Activated CD8-positive, alpha-beta memory T cell treated with anti-CD3 and anti-CD28 coated beads, Interleukin-2, amount 50 U/mL, for 1 hour (primary cell): Measurements from ENCODE around the gene OPRL1.

ENCODE experiments used
- DNase-seq: peaks from one replicate; pipeline ENCODE4 v3.0.0-alpha.2; 2020; ENCODE audit errors: extremely low read depth

OPRL1 gene

DNA sequence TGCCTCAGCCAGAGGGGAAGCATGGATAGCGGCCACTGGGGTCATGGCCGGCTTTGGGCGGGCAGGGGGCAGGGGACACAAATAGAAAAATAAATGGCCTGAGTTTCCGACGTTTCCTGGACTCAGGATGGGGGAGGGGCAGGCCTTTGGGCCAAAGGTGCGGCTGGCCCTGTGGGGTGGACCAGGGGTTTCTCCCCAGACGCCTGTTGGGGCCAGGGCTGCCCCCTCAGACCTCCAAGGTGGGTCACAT lies 23.3 kb upstream of the OPRL1 start:
- DNase-seq = no peak

DNA sequence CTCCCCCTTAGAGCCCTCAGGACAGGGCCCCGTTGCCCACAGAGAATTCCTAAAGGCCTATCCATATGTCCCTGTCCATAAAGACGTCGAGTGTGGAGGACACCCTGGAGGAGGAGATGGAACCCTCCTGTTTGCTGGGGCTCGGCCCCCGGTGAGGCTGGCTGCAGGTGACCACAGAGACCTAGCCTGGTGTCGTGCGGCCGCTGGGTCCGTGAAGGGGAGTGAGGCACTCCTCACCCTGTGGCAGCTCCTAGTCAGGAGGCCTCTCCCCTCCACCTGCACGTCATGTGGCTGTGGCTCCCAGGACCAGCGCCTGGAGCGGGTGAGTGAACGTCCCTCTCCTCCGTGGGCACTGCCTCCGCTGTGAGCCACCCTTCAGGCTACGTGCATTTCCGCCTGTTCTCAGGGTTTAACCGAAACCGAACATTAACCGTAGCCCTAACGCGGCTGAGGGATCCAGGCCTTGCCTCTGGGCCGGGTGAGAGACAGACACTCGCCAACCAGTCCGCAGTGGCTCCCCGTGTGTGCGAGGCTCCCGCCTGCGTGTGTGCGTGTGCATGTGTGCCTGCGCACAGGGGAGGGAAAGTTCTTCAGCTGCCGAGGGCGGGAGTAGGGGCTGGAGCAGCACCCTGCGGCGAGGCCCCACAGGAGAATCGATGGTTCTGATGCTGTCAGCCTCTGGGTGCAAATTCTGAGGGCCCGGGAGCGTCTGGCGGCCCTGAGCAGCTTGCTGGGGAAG lies 22.8 kb upstream of the OPRL1 start:
- no peak for DNase-seq

DNA sequence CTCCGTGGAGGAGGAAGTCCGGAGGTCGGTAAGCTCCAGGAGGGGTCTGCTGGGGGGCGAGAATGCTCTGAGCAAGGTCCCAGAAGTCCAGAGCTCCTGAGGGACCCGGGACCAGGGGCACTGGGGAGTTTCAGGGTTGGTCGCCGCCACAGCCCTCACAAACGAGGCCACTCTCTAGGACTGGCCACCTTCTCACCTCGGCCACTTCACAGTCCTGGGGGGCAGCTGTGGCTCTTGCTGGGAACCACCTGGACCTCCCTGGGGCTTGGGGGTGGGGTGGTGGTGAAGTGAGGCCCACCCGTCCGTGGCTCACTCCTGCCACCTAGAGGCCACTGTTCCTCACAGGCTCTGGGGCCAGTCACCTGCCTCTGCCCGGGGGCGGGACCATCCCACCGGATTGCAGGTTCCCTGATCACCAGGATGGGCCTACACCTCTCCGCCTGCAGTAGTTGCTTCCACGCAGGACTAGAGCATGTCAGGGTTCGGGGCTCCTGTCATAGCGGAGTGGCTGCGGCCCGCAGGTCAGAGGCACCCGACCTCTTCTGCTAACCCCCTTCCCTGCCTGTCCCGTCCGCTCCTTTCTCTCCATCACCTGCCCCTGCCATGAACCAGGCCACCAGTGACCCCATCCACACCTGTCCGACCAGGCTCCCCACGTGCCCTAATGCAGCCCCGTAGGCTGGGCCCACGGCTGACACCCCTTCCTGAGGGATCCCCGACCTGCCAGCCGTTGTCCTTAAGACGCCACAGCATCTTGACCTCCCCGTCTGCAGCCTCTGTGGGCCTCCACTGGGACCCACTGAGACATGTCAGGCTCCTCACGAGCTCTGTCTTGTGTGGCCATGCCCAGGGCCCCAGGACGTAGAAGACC lies 22.0 kb upstream of the OPRL1 start:
- no peak for DNase-seq

DNA sequence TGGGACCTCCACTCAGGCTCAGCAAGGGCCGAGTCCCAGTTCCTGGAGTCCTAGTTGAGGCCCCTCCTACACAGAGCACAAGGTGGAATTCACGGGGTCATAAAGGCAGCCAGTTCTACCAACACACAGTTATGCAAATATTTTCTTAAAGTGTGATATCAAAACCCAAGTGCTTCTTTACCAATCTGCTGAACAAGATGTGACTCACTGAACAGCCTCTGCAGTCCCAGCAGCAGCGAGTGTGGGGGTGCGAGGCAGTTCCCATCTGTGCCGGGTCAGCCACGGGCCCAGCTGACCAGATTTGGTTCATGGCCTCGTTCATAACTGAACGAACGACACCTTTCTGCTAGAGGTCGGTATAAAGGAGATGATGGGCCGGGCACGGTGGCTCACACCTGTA lies 21.3 kb upstream of the OPRL1 start:
- no peak for DNase-seq

DNA sequence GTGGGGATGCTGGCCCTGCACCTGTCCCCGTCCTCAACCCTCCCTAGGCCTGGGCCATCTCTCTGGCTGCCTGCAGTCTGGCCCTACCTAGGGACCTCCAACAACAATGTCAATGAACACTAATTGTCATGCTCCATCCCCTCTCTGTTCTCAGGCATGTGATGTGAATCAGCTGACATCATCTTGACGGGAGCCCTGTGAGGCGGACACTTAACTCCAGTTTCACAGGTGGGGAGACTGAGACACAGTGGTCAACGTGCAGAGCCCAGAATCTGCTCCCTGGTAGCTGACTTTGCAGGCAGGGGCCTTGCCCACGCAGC lies 17.6 kb upstream of the OPRL1 start:
- DNase-seq = no peak

DNA sequence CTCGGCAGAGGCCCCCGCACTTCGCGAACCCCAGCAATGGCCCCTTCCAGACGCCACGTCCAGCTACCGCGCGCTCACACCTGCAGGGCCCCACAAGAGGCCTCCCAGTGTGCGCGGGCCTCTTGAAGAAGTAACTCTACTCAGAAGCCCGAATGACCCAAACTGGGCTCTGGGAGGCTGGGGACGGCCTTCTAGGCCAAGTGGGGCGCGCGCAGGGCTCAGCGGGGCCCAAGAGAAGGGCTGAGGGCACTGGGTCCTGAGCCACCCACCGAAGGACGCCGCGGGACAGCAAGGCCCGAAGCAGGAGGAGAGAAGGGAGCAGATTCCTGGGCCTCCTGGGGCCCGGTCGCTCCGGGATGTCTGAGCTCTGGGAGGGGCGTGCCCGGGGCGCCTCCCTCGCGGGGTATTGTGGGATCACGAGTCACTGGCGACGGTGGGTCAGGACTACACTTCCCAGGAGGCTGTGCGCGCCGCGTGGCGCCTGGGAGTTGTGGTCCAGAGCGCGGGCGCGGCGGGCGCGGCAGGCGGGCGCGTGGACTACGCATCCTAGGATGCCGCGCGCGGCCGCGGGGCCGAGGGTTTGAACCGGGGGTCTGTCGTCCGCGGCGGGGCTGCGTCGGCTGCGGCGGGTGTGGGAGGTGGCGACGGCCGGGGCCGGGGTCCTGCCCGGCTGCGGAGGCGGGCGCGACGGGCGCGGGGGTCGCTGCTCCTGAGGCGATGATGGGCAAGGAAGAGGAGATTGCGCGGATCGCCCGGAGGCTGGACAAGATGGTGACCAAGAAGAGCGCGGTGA lies 17.1 kb upstream of the OPRL1 start, which contains the start of gene TCEA2:
TCEA2 (plus strand) TSS at position 603 of the 793 bp plus-strand sequence; CDS start at position 718, 115 bp downstream.
- peak; percentile 76 for DNase-seq

DNA sequence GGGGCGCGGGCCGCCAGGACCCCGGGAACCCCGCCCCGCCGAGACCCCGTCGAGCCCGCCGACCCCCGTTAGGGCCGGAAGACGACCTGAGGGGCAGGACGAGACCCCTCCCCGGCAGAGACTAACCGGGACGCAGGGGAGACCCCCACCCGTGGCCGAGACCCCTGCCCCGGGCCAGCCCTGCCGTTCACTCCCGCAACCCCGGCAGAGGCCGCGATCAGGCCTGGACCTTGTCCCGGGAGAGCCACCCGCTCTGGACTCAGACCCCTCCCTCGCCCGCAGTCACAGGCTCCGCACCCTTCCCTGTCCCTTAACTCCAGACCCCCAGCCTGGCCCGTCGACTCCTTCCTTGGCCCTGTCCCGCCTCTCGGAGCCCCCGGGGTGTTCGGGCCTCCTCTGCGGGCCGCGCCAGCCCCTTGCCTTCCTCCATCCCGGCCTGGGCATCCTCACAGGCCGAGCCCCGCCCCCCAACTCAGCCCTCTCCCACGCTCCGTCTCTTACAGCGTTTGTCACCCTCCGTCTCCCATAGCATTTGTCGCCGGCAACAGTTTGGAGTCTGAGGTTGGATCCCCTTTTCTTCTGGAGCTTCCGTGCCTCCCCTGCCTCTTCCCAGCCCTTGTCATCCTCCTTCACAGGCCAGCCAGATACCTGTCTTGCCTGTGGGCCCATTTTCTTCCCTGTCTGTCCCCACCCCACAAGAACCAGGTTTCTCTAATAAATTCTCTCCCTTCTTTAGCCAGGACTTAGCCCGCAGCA lies 16.3 kb upstream of the OPRL1 start:
- no peak for DNase-seq

DNA sequence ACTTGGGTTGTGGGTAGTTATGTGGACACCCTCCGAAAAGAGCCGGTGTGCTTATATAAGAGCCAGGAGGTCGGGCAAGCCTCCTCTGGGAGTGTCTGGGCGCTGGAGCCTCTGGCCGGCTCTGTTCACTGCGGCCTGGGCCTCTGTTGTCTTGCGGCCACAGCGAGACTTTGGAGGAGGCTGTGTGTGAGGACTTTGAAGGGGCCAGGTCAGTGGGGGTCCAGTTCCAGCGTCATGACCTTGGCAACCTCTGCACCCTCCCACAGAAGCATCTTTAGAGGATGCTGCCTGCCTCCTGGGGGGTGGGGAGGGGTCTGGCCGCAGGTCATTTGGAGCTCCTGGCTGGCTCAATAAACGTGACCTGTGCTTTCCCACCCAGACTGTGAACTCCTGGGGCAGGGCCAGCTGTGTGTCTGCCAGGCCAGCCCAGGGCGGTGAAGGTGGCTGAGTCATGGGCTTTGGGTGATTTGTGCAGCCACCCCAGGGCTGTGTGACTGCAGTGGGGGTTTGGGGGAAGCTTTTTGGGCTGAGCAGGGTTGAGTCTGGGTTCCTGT lies 15.7 kb upstream of the OPRL1 start:
- no peak for DNase-seq

DNA sequence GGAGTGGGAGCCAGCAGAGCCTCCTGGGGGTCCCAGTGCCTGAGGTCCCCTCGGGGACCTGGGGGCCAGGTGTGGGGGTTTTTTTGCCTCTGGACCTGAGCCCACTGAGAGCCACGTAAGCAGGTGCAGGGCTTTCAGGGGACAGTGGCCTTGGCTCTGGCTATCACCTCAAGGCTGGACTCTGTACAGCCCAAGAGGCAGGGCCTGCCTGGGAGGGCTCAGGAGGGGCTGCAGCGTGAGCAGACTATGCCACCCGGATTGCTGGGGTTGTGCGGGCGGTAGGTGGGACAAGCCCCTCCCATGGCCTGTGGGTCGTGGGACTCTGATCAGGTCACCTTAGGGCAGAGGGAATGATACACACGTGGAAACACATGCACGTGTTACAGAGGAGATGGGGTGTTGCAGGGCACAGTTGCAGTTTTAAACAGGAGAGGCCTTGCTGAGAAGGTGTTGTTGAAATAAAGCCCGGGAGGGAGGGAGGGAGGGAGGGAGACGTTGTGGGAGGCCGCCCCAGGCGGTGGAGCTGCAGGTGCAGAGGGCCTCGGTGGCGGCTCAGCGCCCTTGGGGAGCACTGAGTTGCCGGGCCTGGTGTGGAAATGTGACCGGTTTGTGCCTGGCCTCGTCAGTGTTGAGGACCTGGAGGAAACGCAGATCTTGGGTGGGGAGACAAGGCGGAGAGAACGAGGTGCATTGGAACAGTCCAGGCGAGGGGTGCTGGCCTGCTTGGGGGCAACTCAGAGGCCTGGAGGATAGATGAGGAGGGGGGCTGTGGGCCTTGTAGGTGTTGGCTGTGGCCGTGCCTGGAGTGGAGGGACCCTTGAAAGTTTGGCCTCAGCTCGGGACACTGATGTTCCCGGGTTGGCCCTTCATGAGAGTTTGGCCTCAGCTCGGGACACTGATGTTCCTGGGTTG lies 14.6 kb upstream of the OPRL1 start:
- DNase-seq = no peak

DNA sequence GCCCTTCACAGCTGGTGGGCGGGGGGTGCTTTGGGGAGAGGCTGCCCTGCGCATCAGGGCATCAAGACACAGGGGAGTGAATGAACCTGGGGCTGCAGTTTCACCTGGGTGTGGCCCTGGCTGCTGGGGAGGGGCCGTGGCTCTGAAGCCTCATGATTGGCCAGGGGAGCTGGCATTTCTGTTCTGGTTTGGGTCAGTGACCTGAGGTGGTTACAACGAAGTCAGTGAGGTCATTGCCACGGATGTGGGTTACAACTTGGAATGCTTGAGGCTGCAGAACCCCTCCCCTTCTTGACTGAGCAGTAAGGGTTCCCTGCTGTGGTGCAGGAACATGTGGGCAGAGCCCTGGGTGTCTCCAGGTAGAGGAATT lies 13.9 kb upstream of the OPRL1 start:
- no peak for DNase-seq

DNA sequence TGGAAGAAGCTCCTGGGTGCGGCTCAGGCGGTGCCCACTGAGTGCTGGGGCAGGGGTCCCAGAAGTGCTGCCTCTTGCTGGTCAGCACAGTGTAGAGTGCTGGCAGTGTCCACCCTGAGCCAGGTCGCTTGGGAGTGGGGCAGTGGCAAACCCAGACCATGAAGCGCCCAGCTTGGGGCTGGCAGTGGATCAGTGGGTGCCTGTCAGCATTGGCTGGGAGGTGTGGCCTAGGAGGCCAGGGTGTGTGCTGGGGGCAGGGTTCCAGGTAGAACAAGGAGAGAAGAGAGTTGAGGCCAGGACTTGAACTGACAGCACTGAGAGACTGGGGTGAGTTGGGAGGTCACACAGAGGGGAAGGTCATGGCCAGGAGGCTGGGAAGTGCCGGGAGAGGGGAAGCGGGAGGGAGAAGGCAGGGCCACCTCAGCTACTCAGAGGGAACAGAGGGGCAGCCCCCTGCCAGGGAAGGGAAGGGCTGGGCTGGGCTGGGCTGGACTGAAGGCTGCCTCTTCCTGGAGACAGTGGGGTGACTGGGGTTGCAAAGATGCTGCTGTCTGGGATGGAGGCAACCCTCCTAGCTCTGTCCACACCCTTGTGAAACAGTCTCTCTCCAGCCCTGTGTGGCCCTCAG lies 12.8 kb upstream of the OPRL1 start:
- DNase-seq = no peak

DNA sequence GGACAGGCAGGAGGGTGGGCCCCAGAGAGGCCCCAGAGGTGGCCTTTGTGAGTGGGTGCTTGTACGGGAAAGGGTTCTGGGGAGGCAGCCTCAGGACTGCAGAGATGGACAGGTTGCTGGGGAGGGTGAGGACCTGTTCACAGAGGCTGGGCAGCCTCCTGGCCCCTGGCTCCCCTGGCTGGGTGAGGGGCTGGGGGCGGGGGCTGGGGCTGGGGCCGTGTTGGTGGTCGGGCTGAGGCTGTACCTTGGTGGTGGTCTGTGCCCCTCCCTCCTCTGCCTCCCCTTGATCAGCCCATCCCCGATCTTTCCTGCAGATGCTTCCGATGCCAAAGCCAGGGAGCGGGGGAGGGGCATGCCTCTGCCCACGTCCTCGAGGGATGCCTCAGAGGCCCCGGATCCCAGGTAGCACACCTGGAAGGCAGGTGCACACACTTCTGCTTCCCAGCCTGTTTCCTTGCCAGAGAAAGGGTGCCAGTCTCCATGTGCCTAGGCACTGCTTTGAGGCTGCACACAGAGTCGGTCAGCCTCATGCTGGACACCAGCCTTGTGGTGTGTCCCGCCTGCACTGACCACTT lies 12.1 kb upstream of the OPRL1 start:
- no peak for DNase-seq

DNA sequence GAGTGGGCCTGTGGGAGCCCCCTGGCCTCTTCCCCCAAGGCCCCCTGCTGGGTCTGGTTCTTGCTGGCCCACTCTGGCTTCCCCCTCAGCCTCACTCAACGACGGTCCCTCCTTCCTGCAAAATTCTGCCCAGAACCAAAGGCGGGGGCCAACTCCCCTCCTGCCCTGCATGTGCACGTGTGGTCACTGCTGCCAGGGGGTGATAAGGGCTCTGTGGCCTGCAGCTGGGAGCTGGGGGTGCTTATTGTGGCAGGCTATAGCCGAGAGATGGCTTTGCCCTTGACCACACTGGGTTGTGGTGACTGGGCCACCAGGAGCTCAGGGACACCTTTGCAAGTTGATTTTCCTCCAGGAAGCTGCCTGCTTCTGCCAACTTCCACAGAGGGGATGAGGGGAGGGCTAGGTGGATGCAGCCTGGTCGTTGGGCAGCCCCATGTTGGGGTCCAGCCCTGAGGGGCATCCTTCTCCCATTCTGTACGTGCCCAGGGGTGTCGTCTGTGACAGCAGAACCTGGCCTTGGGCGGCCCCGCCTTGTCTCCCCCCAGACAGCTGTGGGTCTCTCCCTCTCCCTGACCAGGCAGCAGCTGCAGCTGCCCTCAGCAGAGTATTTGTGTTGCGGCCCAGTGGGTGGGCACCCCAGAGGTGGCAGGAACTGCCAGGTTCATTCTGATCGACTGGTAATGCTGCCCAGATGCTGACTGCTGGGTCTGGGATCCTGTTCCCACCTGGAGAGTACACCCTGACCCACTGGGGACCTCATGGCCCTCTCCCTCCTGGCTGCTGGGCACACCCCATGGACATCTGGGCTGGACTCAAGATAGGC lies 11.3 kb upstream of the OPRL1 start:
- no peak for DNase-seq

DNA sequence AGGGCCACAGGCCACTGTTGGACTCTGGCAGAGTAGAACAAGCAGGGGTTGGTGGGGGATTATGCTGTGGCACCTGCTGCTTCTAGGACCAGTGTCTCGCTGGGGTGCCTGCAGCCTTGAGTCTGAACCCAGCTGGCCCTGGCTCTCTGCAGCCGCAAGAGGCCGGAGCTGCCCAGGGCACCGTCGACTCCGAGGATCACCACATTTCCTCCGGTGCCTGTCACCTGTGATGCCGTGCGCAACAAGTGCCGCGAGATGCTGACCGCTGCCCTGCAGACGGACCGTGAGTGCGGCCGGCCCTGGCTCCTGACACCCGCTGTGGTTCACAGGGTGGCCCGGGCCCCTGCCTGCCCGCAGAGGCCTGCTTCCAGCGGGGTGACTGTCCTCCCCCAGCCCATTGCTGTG lies 10.7 kb upstream of the OPRL1 start:
- DNase-seq = no peak

DNA sequence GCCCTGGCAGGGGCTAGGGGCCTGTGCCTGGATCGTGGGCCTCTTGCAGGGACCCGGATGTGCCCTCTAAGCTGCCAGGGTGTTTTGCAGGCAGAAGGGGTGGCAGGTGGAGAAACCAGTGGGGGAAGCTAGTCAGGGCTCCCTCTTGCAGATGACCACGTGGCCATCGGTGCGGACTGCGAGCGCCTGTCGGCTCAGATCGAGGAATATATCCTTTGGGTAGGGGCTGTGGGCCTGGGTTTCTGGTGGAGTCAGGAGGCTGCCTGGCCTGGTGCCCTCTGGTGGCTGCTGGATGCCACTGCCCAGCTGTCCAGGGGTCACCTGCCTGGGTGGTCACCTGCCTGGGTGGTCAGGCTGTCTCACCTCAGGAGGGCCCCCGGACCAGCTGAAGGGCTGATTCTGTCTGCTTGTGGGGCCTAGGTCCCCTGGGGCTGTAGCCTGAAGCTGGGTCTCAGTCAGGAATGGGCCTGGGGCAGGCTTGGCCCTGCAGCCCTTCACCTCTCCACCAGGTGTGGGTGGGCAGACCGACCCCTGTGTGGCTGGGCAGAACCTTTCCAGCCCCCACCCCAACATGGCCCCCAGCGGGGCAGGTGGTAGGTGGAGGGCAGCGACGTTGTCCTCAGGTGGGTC lies 10.2 kb upstream of the OPRL1 start:
- DNase-seq = no peak

DNA sequence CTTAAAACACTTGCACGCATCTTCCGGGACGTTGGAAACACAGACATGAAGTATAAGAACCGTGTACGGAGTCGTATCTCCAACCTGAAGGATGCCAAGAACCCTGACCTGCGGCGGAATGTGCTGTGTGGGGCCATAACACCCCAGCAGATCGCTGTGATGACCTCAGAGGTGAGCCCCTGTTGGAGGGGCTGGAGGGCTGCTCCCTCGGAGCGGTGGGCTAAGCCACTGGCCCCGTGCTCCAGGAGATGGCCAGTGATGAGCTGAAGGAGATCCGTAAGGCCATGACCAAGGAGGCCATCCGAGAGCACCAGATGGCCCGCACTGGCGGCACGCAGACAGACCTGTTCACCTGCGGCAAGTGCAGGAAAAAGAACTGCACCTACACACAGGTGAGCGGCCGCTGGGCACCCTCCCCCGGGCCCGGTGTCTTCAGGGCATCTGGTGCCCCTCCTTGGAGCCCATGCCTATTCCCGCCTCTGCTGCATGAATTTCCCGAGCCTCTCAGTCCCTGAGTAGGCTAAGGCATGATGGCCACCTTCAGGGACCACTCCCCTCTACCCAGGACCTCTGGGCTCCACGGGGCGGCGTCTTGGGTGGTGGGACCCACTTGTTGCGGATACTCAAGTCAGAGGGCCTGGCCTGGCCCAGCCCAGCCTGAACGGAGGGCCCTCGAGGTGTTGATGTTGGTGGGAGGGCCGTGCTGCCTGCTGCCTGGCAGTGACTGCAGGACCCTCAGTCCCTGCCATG lies 9.5 kb upstream of the OPRL1 start:
- no peak for DNase-seq
